Activated naive CD8-positive, alpha-beta T cell treated with anti-CD3 and anti-CD28 coated beads for 36 hours (primary cell): ENCODE measurements around the gene ELAC2. TPM values are rescaled to one million over a fixed set of nuclear protein-coding genes. Genes with fewer than 3 reads are reported as not detected.

Experiments used
- DNase-seq: peaks from one replicate; pipeline ENCODE4 v3.0.0; 2021
- H3K27ac Mint-ChIP-seq: one replicate; pipeline ENCODE4 v1.8.0; 2022; ENCODE audit warnings: mild to moderate bottlenecking, moderate library complexity, mixed read lengths
- H3K27me3 Mint-ChIP-seq: one replicate; pipeline ENCODE4 v1.8.0; 2022; ENCODE audit warnings: mild to moderate bottlenecking, mixed read lengths
- H3K36me3 Mint-ChIP-seq: one replicate; pipeline ENCODE4 v1.8.0; 2021; ENCODE audit warnings: mild to moderate bottlenecking, mixed read lengths
- H3K4me1 Mint-ChIP-seq: one replicate; pipeline ENCODE4 v1.8.0; 2021; ENCODE audit warnings: mixed read lengths
- H3K4me3 Mint-ChIP-seq: one replicate; pipeline ENCODE4 v1.8.0; 2022; ENCODE audit warnings: mild to moderate bottlenecking, moderate library complexity, mixed read lengths
- H3K9me3 Mint-ChIP-seq: one replicate; pipeline ENCODE4 v1.8.0; 2022; ENCODE audit warnings: mixed read lengths
- total RNA-seq, 2 experiments: library from RNA; stranded (reverse); gene quantifications; one replicate each; pipeline ENCODE4 v1.2.3, GENCODE V29; 2021

Gene ELAC2
- total RNA-seq, 2 experiments from 2014 or later: 90.2 to 90.3 TPM

DNA sequence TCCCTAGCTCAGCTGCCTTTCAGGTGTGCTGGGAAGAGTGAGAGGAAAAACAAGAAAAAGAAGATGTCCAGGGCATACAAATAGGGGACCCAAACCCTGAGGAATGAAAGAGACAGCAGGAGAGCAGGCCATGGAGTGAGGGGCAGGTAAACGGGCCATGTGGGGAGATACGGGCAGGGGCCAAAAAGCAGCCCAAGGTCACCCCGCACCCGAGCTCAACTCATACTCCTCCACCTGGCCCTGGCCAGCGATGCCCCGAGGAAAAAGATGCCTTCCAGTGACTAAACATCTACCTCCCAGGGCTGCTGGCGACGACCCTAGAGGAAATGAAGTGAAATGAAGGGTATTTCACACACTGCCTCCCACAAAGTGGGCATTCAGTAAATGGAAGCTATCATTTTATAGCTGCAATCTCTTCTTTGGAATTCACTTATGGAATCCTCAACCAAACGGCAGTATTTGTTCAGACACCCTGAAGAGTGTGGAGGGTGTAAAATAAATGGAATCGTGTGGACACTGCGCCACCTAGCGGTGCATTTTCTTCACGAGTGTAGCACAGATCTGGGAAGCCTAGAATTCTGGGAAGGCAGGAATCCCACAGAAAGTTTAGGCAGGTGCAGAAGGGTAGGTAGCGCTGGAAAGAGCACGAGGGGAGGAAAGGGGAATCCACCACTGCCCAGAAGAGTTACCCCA is 14.9 kb downstream of the ELAC2 start:
- Mint-ChIP-seq H3K36me3 (peaks cover 9% of the 10 kb centered on the region), H3K4me3 (no peak overlapping the region), H3K4me1 (peaks cover 3% of the 10 kb centered on the region), H3K27me3 (no peaks in the 10 kb centered on the region), H3K27ac (no peak overlapping the region), H3K9me3 (no peaks in the 10 kb centered on the region)
- peak; percentile 26 for DNase-seq

GRCh38 chr17:13001991-13002615 is 15.7 kb downstream of the ELAC2 start:
- no peak overlapping the region for H3K27ac Mint-ChIP-seq
- H3K36me3 Mint-ChIP-seq: peaks cover 9% of the 10 kb centered on the region
- no peaks in the 10 kb centered on the region for H3K27me3 Mint-ChIP-seq
- peaks cover 3% of the 10 kb centered on the region for H3K4me1 Mint-ChIP-seq
- no peak for DNase-seq
- no peaks in the 10 kb centered on the region for H3K9me3 Mint-ChIP-seq
- H3K4me3 Mint-ChIP-seq: no peak overlapping the region

GRCh38 chr17:13000561-13000960 is 17.3 kb downstream of the ELAC2 start:
- no peaks in the 10 kb centered on the region for H3K9me3 Mint-ChIP-seq
- H3K36me3 Mint-ChIP-seq: peaks cover 7% of the 10 kb centered on the region
- no peaks in the 10 kb centered on the region for H3K27me3 Mint-ChIP-seq
- H3K4me3 Mint-ChIP-seq: no peak overlapping the region
- no peak overlapping the region for H3K27ac Mint-ChIP-seq
- no peak for DNase-seq
- peaks cover 2% of the 10 kb centered on the region for H3K4me1 Mint-ChIP-seq

GRCh38 chr17:12998874-12999273 is 19.0 kb downstream of the ELAC2 start:
- Mint-ChIP-seq H3K27me3 (no peaks in the 10 kb centered on the region), H3K27ac (no peak overlapping the region), H3K9me3 (no peaks in the 10 kb centered on the region), H3K36me3 (peaks cover 9% of the 10 kb centered on the region), H3K4me3 (no peak overlapping the region), H3K4me1 (peaks cover 2% of the 10 kb centered on the region)
- DNase-seq: no peak

DNA sequence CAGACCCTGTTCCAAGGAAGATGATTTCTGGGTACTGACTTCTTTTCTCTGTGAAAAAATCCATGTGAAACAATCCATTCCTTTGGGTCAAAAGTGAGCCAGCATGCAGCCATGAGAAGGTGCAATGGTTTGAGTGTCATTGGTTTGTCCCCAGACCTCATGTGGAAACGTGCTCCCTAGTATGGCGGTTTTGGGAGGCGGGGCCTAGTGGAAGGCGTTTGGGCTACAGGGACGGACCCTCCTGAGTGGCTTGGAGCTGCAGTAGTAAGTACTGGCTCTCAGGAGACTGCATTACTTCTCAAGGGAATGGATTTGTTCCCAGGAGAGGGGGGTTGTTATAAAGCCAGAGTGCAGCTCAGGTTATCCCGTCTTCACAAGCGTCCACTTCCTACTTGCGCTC is 19.4 kb downstream of the ELAC2 start:
- Mint-ChIP-seq H3K4me1 (no peaks in the 10 kb centered on the region), H3K36me3 (peaks cover 7% of the 10 kb centered on the region), H3K27me3 (no peaks in the 10 kb centered on the region), H3K9me3 (no peaks in the 10 kb centered on the region), H3K4me3 (no peak overlapping the region), H3K27ac (no peak overlapping the region)
- no peak for DNase-seq

- H3K4me1 Mint-ChIP-seq: no peaks in the 10 kb centered on the region
- no peak overlapping the region for H3K4me3 Mint-ChIP-seq
- no peaks in the 10 kb centered on the region for H3K27me3 Mint-ChIP-seq
- no peak overlapping the region for H3K27ac Mint-ChIP-seq
- H3K9me3 Mint-ChIP-seq: no peaks in the 10 kb centered on the region
- peaks cover 7% of the 10 kb centered on the region for H3K36me3 Mint-ChIP-seq
- no peak for DNase-seq
These were observed 20.9 kb downstream of the ELAC2 start for GRCh38 chr17:12996941-12997340.

- Mint-ChIP-seq H3K36me3 (peaks cover 13% of the 10 kb centered on the region), H3K4me3 (no peak overlapping the region), H3K27me3 (no peaks in the 10 kb centered on the region), H3K9me3 (no peaks in the 10 kb centered on the region), H3K27ac (no peak overlapping the region), H3K4me1 (no peaks in the 10 kb centered on the region)
- DNase-seq: no peak
These were observed 21.5 kb downstream of the ELAC2 start for GRCh38 chr17:12996357-12996756.

- Mint-ChIP-seq H3K9me3 (no peaks in the 10 kb centered on the region), H3K4me1 (no peaks in the 10 kb centered on the region), H3K27me3 (no peaks in the 10 kb centered on the region), H3K4me3 (no peak overlapping the region), H3K27ac (no peak overlapping the region), H3K36me3 (peaks cover 16% of the 10 kb centered on the region)
- DNase-seq: no peak
These were observed 21.9 kb downstream of the ELAC2 start for GRCh38 chr17:12995896-12996295.

GRCh38 chr17:12995106-12995895 is 22.5 kb downstream of the ELAC2 start:
- Mint-ChIP-seq H3K27ac (no peak overlapping the region), H3K9me3 (no peaks in the 10 kb centered on the region), H3K27me3 (no peaks in the 10 kb centered on the region), H3K4me1 (no peaks in the 10 kb centered on the region), H3K4me3 (no peak overlapping the region), H3K36me3 (peaks cover 20% of the 10 kb centered on the region)
- no peak for DNase-seq

DNA sequence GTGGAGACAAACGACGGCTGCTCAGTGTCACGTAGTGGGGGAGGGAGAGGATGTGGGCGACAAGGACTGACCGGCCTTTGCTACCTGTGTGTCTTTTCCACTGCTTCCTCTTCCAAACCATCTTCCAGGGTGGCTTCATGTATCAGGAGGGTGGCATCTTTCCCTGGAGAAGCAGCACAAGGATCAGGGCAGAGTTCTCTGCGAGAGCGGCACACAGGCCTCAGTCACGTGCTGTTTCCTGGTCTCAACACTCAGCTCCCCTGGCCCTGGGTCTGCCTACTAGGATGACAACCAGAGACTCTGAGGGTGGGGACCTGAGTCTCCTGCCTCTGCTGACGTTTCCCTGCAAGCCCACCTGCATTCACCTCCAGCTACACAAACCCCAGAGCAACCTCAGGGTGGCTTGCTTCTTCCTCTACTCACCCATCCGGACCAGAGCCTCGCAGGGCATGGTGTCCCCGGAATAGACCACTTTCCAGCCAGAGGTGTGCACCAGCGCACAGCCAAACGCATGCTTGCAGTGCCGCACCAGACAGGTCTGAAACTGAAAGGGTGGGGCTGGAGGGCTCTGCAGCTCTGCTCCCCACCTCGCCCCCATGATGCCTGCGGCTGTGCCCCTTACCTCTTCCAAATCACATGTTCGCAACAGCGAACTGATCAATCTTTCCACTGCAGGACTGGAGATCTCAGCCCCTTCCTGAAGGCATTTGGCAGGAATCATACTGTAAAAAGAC is 23.3 kb downstream of the ELAC2 start:
- Mint-ChIP-seq H3K4me3 (no peak overlapping the region), H3K36me3 (peaks cover 27% of the 10 kb centered on the region), H3K4me1 (no peaks in the 10 kb centered on the region), H3K9me3 (no peaks in the 10 kb centered on the region), H3K27me3 (no peaks in the 10 kb centered on the region), H3K27ac (no peak overlapping the region)
- DNase-seq: no peak

- no peaks in the 10 kb centered on the region for H3K27me3 Mint-ChIP-seq
These were observed 24.2 kb downstream of the ELAC2 start for GRCh38 chr17:12993631-12994030.

GRCh38 chr17:12992676-12993075 is 25.2 kb downstream of the ELAC2 start:
- DNase-seq: no peak
- H3K27ac Mint-ChIP-seq: no peak overlapping the region
- no peaks in the 10 kb centered on the region for H3K9me3 Mint-ChIP-seq
- H3K27me3 Mint-ChIP-seq: no peaks in the 10 kb centered on the region
- H3K4me3 Mint-ChIP-seq: no peak overlapping the region
- H3K4me1 Mint-ChIP-seq: no peaks in the 10 kb centered on the region
- H3K36me3 Mint-ChIP-seq: peaks cover 25% of the 10 kb centered on the region

More at GRCh38 chr17:12993631-12994030, 24.2 kb downstream of the ELAC2 start:
- DNase-seq: no peak
- Mint-ChIP-seq H3K36me3 (peaks cover 27% of the 10 kb centered on the region), H3K27ac (no peak overlapping the region), H3K4me3 (no peak overlapping the region), H3K9me3 (no peaks in the 10 kb centered on the region), H3K4me1 (no peaks in the 10 kb centered on the region)

DNA sequence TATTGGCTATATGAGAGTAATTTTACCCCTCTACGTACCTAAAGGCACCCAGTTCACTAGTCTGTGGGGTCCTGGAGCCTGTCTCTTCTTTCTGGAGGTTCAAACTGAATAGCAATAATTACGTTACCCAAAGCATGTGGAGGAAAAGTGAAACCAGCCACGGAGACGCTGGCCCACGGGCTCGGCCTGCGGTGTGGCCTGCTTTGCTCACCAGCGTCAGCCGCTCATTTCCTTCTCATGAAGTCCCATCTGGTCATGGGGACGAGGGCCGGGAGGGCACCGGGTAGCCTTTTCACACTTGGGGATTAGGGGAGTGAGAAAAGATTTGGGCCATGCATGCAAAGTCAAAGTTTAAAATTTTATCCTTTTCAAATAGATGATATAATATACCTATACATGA is 26.9 kb downstream of the ELAC2 start:
- Mint-ChIP-seq H3K4me1 (no peaks in the 10 kb centered on the region), H3K36me3 (peaks cover 25% of the 10 kb centered on the region), H3K4me3 (no peak overlapping the region), H3K27ac (no peak overlapping the region), H3K27me3 (no peaks in the 10 kb centered on the region), H3K9me3 (no peaks in the 10 kb centered on the region)
- DNase-seq: no peak

GRCh38 chr17:12990041-12990808 is 27.6 kb downstream of the ELAC2 start:
- Mint-ChIP-seq H3K27me3 (no peaks in the 10 kb centered on the region), H3K9me3 (no peaks in the 10 kb centered on the region), H3K36me3 (peaks cover 25% of the 10 kb centered on the region), H3K27ac (no peak overlapping the region), H3K4me3 (no peak overlapping the region), H3K4me1 (no peaks in the 10 kb centered on the region)
- DNase-seq: no peak
